ENCODE results near the gene AARS2.
A peak's percentile ranks its signal among the peaks of the same experiment; 100 is the strongest.

GRCh38 chr6:44298055-44298803 is 14.9 kb downstream of the AARS2 start:
- no peak for TF ChIP-seq CBX5 (IDR thresholded peaks at IDR 0.05; ENCODE audit: low read depth, low read length)
- TF ChIP-seq POLR2A (IDR thresholded peaks at IDR 0.05; ENCODE audit: control extremely low read depth in 1 of 2, low read depth in 2 of 2, low read length in 2 of 2), result peak in 1 of 2 experiments; percentile 47; a peak in 1 of 3 replicates
- TF ChIP-seq HDAC2 (IDR thresholded peaks at IDR 0.05; ENCODE audit: borderline replicate concordance in 1 of 2, low read depth in 2 of 2, low read length in 2 of 2), result no peak
- TF ChIP-seq RFX5 (IDR thresholded peaks at IDR 0.05; ENCODE audit: borderline replicate concordance, low read depth, low read length), result no peak
- TF ChIP-seq CTCF (IDR thresholded peaks at IDR 0.05; ENCODE audit: control extremely low read depth in 1 of 3, insufficient read depth in 1 of 3, low read depth in 1 of 3, low read length in 3 of 3), result peak in 2 of 3 experiments; percentile 16 to 26; a peak in 2 of 4 replicates
- TF ChIP-seq SP1 (IDR thresholded peaks at IDR 0.05; ENCODE audit: low read depth, low read length), result no peak
- TF ChIP-seq TAF1 (IDR thresholded peaks at IDR 0.05; ENCODE audit: low read depth, low read length), result no peak
- TF ChIP-seq CHD1 (IDR thresholded peaks at IDR 0.05; ENCODE audit: low read depth, low read length), result no peak
- no peak for TF ChIP-seq KDM1A (IDR thresholded peaks at IDR 0.05; ENCODE audit: borderline replicate concordance, low read length)
- TF ChIP-seq ASH2L (IDR thresholded peaks at IDR 0.05; ENCODE audit: low read length), result no peak
- TF ChIP-seq EP300 (IDR thresholded peaks at IDR 0.05; ENCODE audit: borderline replicate concordance in 1 of 2, low read depth in 2 of 2, low read length in 2 of 2), result no peak
- TF ChIP-seq SUZ12 (IDR thresholded peaks at IDR 0.05; ENCODE audit: low read length), result no peak
- TF ChIP-seq EZH2 (IDR thresholded peaks at IDR 0.05; ENCODE audit: low read depth, low read length, severe bottlenecking), result no peak
- TF ChIP-seq JUND (IDR thresholded peaks at IDR 0.05; ENCODE audit: low read length), result no peak
